K562 (cell line): Measurements from ENCODE around the gene RPS8. TPM values are rescaled to one million over a fixed set of nuclear protein-coding genes. Genes with fewer than 3 reads are reported as not detected.

ENCODE experiments used
- C11orf30 ChIP-seq: fragments of 450-650 bp; IDR thresholded peaks from 2 replicates; pipeline ENCODE4 v1.6.1; 2016; ENCODE audit warnings: low read depth, mild to moderate bottlenecking
- KDM5B ChIP-seq: fragments of 200-600 bp; sonication (generic); IDR thresholded peaks from 2 replicates; pipeline ENCODE4 v1.6.1; 2012; ENCODE audit warnings: low read depth, mild to moderate bottlenecking, moderate library complexity, low read length, control low read depth, inconsistent platforms; ENCODE audit not compliant: insufficient replicate concordance
- MEIS2 ChIP-seq: fragments of 450-650 bp; IDR thresholded peaks from 2 replicates; pipeline ENCODE4 v1.6.1; 2014; ENCODE audit warnings: mild to moderate bottlenecking; ENCODE audit not compliant: partially characterized antibody
- ZNF324 ChIP-seq: fragments of 250-450 bp; sonication (Bioruptor Pico); IDR thresholded peaks from 2 replicates; pipeline ENCODE4 v1.4.0; 2020; ENCODE audit warnings: mild to moderate bottlenecking
- ZNF384 ChIP-seq: IDR thresholded peaks from 2 replicates; pipeline ENCODE4 v1.6.1; 2012; ENCODE audit warnings: low read depth, low read length, improper control_type of control experiment
- polyA plus RNA-seq, 8 experiments: library from polyadenylated mRNA; depleted of rRNA in 4 of 8; stranded (reverse) in 5 of 8; unstranded in 3 of 8; fragments of >200 nt; fragmentation: Nextera tagmentation in 2 of 8; fragmentation: Illumina TruSeq in 1 of 8; extraction: Ambion mirVana in 2 of 8; extraction: Trizol in 1 of 8; gene quantifications; 2 replicates each; pipeline versions ENCODE4 v1.2.1 to v1.2.3, GENCODE V29; 2011 to 2014; ENCODE audit warnings: inconsistent platforms in 1 of 8, missing spikeins in 1 of 8
- total RNA-seq, 7 experiments: library from RNA; depleted of rRNA in 6 of 7; stranded (reverse); fragments of >200 nt in 6 of 7; fragmentation: Illumina TruSeq in 2 of 7; extraction: Trizol in 2 of 7; gene quantifications; 2 replicates each; pipeline versions ENCODE4 v1.2.1 to v1.2.3, GENCODE V29; 2011 to 2021; ENCODE audit warnings: low replicate concordance in 1 of 7
- TF ChIP-seq, protein P1 (sequence below): sonication (generic); formaldehyde crosslinking; IDR thresholded peaks from 2 replicates; pipeline ENCODE4 v1.8.1; 2022; ENCODE audit warnings: missing genetic modification reagents
- TF ChIP-seq, protein P2 (sequence below): fragments of 250-450 bp; sonication (Bioruptor Pico); IDR thresholded peaks from 2 replicates; pipeline ENCODE4 v1.6.1; 2021; ENCODE audit warnings: mild to moderate bottlenecking
- TF ChIP-seq, protein P3 (sequence below): fragments of 200-800 bp; sonication (Bioruptor generic); IDR thresholded peaks from 2 replicates; pipeline ENCODE4 v1.6.1; 2017; ENCODE audit warnings: missing genetic modification characterization, missing compliant biosample characterization
- TF ChIP-seq, protein P4 (sequence below): fragments of 200-400 bp; formaldehyde crosslinking; IDR thresholded peaks from 2 replicates; pipeline ENCODE4 v1.6.1; 2017; ENCODE audit warnings: mild to moderate bottlenecking, low read depth, low read length, moderate library complexity
- TF ChIP-seq, protein P5 (sequence below): sonication (generic); formaldehyde crosslinking; IDR thresholded peaks from 2 replicates; pipeline ENCODE4 v1.8.1; 2023; ENCODE audit warnings: mild to moderate bottlenecking, missing genetic modification reagents
- TF ChIP-seq, protein P6 (sequence below): fragments of 450-650 bp; IDR thresholded peaks from 2 replicates; pipeline ENCODE4 v1.6.1; 2016; ENCODE audit warnings: antibody characterized with exemption
- TF ChIP-seq, protein P7 (sequence below): sonication (generic); formaldehyde crosslinking; IDR thresholded peaks from 2 replicates; pipeline ENCODE4 v1.8.0; 2023; ENCODE audit warnings: mild to moderate bottlenecking, missing genetic modification reagents

The RPS8 gene
- total and polyA plus RNA-seq, 9 of the 15 experiments (the other 6 are each of a cell fraction or from before 2014, with no cell fraction given) = 2,431 to 4,168 (median 3,109) TPM

DNA sequence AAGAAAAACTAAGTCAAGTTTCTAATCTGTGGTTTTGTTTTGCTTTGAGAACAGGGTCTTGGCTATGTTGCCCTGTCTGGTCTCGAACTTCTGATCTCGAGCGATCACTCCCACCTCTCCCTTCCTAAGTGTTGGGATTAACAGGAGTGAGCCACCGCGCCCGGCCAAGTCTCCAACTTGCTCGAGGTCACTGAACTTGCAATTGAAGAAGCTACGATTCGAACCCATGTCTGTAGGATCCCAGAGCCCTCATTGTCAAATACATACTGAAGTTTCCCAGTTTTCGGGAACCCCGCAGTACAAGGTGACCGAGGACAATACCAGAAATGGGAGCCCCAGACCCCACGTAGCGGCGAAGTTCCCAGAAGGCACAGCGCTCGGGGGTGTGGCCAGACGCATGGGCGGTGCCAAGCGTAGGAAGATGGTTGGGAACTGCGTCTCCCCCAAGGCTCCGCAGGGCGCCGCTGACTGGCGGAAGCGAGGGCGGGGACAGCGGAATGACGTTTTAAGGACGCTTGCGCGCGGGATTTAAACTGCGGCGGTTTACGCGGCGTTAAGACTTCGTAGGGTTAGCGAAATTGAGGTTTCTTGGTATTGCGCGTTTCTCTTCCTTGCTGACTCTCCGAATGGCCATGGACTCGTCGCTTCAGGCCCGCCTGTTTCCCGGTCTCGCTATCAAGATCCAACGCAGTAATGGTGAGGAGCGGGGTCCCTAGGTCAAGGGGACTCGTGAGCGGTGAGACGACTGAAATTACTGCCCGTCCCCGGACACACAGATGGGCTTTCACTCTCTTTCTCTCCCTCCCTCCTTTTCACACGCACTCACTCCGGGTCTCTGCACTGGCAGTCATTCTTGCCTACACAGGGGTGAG is 35.8 kb upstream of the RPS8 start, which contains the start of gene KIF2C (continued):
- TF ChIP-seq, protein P1, sequence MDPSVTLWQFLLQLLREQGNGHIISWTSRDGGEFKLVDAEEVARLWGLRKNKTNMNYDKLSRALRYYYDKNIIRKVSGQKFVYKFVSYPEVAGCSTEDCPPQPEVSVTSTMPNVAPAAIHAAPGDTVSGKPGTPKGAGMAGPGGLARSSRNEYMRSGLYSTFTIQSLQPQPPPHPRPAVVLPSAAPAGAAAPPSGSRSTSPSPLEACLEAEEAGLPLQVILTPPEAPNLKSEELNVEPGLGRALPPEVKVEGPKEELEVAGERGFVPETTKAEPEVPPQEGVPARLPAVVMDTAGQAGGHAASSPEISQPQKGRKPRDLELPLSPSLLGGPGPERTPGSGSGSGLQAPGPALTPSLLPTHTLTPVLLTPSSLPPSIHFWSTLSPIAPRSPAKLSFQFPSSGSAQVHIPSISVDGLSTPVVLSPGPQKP (CRISPR knock-in tag) = no peak
- TF ChIP-seq ZNF324 (CRISPR knock-in tag) (no peak), KDM5B (peak; percentile 92), MEIS2 (peak; percentile 61), ZNF384 (no peak), C11orf30 (peak; percentile 81)
- TF ChIP-seq, protein P2, sequence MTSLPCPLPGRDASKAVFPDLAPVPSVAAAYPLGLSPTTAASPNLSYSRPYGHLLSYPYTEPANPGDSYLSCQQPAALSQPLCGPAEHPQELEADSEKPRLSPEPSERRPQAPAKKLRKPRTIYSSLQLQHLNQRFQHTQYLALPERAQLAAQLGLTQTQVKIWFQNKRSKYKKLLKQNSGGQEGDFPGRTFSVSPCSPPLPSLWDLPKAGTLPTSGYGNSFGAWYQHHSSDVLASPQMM = no peak
- TF ChIP-seq, protein P3, sequence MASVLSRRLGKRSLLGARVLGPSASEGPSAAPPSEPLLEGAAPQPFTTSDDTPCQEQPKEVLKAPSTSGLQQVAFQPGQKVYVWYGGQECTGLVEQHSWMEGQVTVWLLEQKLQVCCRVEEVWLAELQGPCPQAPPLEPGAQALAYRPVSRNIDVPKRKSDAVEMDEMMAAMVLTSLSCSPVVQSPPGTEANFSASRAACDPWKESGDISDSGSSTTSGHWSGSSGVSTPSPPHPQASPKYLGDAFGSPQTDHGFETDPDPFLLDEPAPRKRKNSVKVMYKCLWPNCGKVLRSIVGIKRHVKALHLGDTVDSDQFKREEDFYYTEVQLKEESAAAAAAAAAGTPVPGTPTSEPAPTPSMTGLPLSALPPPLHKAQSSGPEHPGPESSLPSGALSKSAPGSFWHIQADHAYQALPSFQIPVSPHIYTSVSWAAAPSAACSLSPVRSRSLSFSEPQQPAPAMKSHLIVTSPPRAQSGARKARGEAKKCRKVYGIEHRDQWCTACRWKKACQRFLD (CRISPR knock-in tag) = 0 out of 2 replicates have a peak, but pooled peaks have one; percentile 42
- TF ChIP-seq, protein P4, sequence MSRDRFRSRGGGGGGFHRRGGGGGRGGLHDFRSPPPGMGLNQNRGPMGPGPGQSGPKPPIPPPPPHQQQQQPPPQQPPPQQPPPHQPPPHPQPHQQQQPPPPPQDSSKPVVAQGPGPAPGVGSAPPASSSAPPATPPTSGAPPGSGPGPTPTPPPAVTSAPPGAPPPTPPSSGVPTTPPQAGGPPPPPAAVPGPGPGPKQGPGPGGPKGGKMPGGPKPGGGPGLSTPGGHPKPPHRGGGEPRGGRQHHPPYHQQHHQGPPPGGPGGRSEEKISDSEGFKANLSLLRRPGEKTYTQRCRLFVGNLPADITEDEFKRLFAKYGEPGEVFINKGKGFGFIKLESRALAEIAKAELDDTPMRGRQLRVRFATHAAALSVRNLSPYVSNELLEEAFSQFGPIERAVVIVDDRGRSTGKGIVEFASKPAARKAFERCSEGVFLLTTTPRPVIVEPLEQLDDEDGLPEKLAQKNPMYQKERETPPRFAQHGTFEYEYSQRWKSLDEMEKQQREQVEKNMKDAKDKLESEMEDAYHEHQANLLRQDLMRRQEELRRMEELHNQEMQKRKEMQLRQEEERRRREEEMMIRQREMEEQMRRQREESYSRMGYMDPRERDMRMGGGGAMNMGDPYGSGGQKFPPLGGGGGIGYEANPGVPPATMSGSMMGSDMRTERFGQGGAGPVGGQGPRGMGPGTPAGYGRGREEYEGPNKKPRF = no peak
- TF ChIP-seq, protein P5, sequence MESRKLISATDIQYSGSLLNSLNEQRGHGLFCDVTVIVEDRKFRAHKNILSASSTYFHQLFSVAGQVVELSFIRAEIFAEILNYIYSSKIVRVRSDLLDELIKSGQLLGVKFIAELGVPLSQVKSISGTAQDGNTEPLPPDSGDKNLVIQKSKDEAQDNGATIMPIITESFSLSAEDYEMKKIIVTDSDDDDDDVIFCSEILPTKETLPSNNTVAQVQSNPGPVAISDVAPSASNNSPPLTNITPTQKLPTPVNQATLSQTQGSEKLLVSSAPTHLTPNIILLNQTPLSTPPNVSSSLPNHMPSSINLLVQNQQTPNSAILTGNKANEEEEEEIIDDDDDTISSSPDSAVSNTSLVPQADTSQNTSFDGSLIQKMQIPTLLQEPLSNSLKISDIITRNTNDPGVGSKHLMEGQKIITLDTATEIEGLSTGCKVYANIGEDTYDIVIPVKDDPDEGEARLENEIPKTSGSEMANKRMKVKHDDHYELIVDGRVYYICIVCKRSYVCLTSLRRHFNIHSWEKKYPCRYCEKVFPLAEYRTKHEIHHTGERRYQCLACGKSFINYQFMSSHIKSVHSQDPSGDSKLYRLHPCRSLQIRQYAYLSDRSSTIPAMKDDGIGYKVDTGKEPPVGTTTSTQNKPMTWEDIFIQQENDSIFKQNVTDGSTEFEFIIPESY (CRISPR knock-in tag) = no peak; the same call in 1 of the 2 replicates
- TF ChIP-seq, protein P6, sequence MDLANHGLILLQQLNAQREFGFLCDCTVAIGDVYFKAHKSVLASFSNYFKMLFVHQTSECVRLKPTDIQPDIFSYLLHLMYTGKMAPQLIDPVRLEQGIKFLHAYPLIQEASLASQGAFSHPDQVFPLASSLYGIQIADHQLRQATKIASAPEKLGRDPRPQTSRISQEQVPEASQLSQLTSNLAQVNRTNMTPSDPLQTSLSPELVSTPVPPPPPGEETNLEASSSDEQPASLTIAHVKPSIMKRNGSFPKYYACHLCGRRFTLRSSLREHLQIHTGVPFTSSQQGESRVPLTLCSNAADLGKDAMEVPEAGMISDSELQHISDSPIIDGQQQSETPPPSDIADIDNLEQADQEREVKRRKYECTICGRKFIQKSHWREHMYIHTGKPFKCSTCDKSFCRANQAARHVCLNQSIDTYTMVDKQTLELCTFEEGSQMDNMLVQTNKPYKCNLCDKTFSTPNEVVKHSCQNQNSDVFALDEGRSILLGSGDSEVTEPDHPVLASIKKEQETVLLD = peak; percentile 98
- TF ChIP-seq, protein P7, sequence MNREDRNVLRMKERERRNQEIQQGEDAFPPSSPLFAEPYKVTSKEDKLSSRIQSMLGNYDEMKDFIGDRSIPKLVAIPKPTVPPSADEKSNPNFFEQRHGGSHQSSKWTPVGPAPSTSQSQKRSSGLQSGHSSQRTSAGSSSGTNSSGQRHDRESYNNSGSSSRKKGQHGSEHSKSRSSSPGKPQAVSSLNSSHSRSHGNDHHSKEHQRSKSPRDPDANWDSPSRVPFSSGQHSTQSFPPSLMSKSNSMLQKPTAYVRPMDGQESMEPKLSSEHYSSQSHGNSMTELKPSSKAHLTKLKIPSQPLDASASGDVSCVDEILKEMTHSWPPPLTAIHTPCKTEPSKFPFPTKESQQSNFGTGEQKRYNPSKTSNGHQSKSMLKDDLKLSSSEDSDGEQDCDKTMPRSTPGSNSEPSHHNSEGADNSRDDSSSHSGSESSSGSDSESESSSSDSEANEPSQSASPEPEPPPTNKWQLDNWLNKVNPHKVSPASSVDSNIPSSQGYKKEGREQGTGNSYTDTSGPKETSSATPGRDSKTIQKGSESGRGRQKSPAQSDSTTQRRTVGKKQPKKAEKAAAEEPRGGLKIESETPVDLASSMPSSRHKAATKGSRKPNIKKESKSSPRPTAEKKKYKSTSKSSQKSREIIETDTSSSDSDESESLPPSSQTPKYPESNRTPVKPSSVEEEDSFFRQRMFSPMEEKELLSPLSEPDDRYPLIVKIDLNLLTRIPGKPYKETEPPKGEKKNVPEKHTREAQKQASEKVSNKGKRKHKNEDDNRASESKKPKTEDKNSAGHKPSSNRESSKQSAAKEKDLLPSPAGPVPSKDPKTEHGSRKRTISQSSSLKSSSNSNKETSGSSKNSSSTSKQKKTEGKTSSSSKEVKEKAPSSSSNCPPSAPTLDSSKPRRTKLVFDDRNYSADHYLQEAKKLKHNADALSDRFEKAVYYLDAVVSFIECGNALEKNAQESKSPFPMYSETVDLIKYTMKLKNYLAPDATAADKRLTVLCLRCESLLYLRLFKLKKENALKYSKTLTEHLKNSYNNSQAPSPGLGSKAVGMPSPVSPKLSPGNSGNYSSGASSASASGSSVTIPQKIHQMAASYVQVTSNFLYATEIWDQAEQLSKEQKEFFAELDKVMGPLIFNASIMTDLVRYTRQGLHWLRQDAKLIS (CRISPR knock-in tag) = peak; percentile 22; the same call in 1 of the 2 replicates
